HG03159 (cell line): Measurements from ENCODE around the gene CPSF3.
A peak's percentile ranks its signal among the peaks of the same experiment; 100 is the strongest.

Source experiments
- ATAC-seq: cut with Tn5 transposase; IDR thresholded peaks from one replicate; pipeline ENCODE4 v1.9.1; 2021; ENCODE audit warnings: mild to moderate bottlenecking, moderate library complexity; ENCODE audit not compliant: unreplicated experiment

The CPSF3 gene

GRCh38 chr2:9462886-9463697 is 39.6 kb downstream of the CPSF3 start:
- no peak for ATAC-seq

DNA sequence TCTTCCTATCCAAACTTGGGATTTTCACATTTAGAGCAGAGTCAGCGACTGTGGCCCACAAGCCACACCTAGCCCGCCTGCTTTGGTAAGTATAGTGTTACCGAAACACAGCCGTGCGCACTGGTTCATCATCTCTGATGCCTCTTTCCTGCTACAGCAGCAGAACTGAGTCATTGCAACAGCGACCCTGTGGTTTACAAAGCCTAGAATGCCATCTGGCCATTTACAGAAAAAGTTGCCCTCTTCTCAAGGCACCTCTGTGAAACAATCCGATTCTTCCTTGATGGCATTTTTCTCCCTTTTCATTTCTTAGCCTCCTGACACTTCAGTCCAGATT is 40.2 kb downstream of the CPSF3 start:
- ATAC-seq, result no peak

- ATAC-seq, result no peak
Measured at GRCh38 chr2:9465170-9465569, 41.7 kb downstream of the CPSF3 start.

DNA sequence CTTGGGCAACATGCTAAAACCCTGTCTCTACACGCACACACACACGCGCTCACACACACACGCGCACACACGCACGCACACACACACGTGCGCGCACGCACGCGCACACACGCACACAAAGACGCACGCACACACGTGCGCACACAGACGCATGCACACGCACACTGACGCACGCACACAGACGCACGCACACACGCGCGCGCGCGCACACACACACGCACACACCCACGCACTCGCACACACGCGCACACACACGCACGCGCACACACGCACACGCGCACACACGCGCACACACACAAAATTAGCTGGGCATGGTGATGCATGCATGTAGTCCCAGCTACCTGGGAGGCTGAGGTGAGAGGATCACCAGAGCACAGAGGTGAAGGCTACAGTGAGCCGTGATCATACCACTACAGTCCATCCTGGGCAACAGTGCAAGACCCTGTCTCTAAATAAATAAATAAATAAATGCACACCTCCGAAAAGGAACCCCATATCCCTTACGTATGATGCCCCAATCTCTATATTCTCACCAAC is 42.8 kb downstream of the CPSF3 start:
- no peak for ATAC-seq

DNA sequence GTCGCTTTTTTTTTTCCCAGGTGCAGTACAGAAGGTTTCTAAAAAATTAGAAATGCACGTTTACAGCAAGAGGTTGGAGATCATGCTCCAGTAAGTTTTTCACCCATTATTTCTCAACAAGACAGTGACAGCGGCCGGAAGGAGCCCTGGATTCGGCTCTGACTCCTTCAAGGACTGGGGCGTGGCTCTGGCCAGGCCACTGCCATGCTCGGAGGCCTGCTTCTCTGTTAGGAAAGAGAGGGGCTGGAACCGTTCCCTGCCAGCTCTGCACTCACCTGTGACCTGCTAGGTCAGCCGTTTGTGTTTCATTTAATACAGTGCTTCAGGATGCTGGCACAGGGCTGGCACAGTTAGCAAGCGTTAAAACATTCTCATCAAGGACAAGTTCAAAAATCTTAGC is 44.2 kb downstream of the CPSF3 start:
- ATAC-seq, result no peak

DNA sequence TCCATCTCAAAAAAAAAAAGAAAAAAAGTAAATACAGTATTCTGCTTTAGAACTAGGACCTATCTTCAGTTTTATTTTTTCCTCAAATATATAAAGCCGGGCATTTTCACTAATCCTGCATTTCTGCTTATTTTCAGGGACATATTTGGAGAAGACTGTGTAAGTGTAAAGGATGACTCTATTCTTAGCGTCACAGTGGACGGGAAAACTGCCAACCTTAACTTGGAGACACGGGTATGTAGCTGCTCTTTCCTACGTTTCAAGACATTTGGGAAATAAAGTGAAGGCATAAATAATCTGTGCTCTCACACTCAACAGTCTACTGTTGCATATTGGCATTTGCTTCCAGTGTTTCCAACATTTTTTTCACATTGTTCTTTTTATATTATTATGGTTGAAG is 47.8 kb downstream of the CPSF3 start:
- no peak for ATAC-seq

- no peak for ATAC-seq
Measured at GRCh38 chr2:9472511-9472910, 49.1 kb downstream of the CPSF3 start.

DNA sequence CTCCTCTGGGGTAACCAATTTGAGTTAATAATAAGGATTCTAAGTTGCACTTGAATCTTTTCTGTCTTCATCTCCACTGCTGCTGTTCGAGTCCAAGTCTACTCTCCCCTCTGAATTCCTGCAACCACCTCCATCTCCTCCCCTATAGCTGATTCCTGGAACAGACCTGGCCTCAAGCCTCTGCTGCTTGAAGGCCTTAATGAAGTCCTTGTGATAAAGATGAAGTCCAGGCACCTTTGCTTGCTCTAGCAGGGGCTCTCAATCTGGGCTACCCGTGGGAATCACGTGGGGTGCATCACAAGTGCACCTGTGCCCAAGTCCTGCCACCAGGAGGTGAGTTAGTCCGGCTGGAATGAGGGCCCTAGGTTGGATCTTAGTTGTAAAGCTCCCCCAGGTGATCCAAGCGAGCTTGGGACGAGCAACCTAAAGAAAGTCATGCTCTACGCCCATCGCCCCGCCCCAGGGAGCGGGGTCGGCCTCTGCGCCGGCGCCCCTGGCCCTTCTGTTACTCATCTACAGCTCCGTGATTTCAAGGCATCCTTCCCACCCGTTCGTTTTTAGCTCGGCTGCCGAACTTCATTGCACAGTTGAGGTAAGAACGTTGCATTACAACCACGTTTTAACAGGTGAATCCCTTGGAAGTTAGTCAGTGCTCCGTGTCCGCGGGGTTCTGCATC is 50.0 kb downstream of the CPSF3 start:
- ATAC-seq, result no peak

- peak; percentile 8 for ATAC-seq
Measured at GRCh38 chr2:9473985-9474360, 50.5 kb downstream of the CPSF3 start.

GRCh38 chr2:9474361-9475057 is 51.1 kb downstream of the CPSF3 start, which contains the start of gene IAH1:
Gene IAH1, plus strand, starts transcription at chr2:9474551. Its CDS starts 16 bp downstream, at chr2:9474567.
- peak; percentile 77 for ATAC-seq

GRCh38 chr2:9477914-9478313 is 54.5 kb downstream of the CPSF3 start:
- no peak for ATAC-seq

DNA sequence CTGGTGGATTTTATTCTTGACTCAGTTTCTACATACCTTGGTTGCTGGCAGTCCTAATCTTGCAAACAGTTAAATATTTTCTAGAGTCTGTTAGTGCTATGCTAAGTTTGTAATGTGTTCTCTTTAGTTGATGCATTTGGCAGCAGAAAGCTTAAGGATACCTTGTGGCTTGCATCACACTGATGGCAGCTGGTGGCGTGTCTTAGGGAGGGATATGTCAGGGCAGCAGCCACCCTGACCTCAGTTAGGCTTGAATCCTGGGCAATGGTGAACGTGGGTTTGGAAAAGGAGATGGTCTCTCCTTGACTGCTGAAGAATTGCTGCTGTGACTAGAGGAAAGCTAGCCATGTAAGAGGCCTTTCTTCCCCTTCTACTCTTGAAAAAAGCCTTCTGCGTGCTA is 55.1 kb downstream of the CPSF3 start:
- no peak for ATAC-seq

DNA sequence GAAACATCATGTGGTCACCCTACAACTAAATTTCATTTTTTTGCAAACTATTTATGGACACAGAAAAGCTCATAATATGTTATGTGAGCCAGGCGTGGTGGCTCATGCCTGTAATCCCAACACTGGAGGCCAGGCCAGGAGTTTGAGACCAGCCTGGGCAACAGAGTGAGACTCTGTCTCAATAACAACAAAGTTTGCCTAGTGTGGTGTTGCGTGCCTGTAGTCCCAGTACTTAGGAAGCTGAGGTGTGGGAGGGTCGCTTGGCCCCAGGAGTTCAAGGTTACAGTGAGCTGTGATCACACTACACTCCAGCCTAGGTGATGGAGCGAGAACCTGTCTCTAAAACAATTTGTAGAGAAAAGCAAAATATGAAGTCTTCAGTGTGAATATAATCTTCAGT is 56.7 kb downstream of the CPSF3 start:
- no peak for ATAC-seq

GRCh38 chr2:9483107-9483506 is 59.7 kb downstream of the CPSF3 start:
- ATAC-seq, result no peak

- ATAC-seq, result no peak
Measured at GRCh38 chr2:9484533-9484932, 61.1 kb downstream of the CPSF3 start.

GRCh38 chr2:9488583-9489547 is 65.4 kb downstream of the CPSF3 start:
- ATAC-seq, result no peak

DNA sequence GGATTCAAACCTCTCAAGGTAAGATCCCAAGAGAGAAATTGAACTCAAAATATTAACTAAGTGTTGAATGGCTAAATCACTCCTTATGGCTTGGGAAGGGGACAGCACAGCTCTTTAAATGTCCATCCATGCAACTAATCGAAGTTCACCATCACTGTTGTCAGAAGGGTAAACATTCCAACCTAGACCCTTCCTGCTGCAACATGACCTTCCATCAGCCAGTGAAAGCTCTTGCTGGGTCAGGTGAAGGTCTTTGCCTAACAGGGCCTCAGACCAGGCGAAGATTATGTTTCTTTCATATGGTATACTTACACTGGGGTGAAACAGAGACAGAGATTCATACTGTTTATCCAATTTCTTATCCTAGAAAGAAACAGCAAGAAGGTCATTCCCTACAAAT is 67.3 kb downstream of the CPSF3 start:
- no peak for ATAC-seq

GRCh38 chr2:9492927-9493326 is 69.5 kb downstream of the CPSF3 start:
- no peak for ATAC-seq

DNA sequence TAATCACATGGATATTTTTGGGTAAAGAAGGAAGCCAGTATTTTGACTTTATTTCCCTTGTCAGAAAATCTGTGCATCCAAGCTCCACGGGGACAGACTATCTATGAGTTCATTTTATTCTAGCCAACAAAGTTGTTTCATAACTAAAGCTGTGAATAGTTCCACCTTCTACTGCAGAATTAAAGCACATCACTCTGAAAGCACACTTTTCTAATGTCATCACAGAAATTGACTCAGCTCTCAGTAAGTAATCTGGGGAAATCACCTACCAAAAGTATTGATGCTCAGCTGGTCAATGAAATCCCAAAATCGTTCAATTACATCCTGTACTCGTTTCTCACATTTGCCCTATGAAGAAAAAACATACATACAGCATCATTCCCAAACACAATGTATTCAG is 70.0 kb downstream of the CPSF3 start:
- ATAC-seq, result no peak

GRCh38 chr2:9494081-9494480 is 70.6 kb downstream of the CPSF3 start:
- no peak for ATAC-seq

DNA sequence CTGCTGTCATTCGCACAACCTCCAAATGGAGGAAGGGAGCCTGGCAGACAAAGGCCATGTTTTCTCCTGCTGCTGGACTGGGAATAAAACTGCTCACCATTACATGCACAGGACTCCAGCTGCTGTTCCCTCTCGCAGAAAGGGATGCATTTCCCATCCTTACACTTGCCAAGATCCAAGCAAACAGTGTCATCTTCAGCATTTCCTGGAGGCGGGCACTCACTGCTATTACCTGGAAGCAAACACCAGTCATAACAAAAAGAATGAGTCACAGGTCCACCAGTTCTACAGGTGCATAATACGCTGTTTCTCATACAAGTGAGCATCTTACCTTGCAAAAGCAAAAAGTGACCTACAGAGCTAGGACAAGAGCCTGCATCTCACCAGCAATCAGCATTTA is 73.6 kb downstream of the CPSF3 start:
- no peak for ATAC-seq
